HCT116 (cell line): ENCODE data around the gene RARB. TPM values are rescaled to one million over a fixed set of nuclear protein-coding genes. Genes with fewer than 3 reads are reported as not detected.

Experiments
- ATAC-seq: fragments of 200-7000 bp; cut with Tn5 transposase; 2 replicates; pipeline ENCODE4 v1.9.1; 2020; ENCODE audit warnings: mild to moderate bottlenecking, moderate library complexity
- BruUV-seq: library from RNA; stranded (reverse); fragments of 400-500 nt; replicated peaks from 2 replicates; lab custom pipeline; 2021; lab: Mats Ljungman, UMichigan
- CTCF ChIA-PET: fragments of 300-600 bp; sonication (Branson Sonifier 250); formaldehyde crosslinking; loops from one replicate; lab custom pipeline; 2021; ENCODE audit warnings: antibody characterized with exemption; lab: Charles Lee
- POLR2A ChIA-PET: fragments of 300-600, 350-600 bp; sonication (Branson Sonifier 250); formaldehyde crosslinking; loops from one replicate; lab custom pipeline; 2021; ENCODE audit warnings: antibody characterized with exemption; lab: Charles Lee
- RAD21 ChIA-PET, 2 experiments: fragments of 300-600 bp; sonication (Branson Sonifier 250); formaldehyde crosslinking; loops; one replicate each; lab custom pipeline; 2023; ENCODE audit warnings: low total read pairs in 2 of 2; ENCODE audit not compliant: uncharacterized antibody in 2 of 2, unreplicated experiment in 2 of 2, low non-redundant PET in 1 of 2; lab: Charles Lee
- DNase-seq: peaks from one replicate; pipeline ENCODE4 v3.0.0-alpha.2; 2010; ENCODE audit warnings: low read depth, low spot score
- H2AFZ ChIP-seq: fragments of 200-600 bp; shearing (Covaris generic), sonication (generic); 2 replicates; pipeline ENCODE4 v1.6.1; 2017; ENCODE audit warnings: low read depth, mixed run types, mixed read lengths, antibody characterized with exemption, low read length; ENCODE audit not compliant: poor library complexity, severe bottlenecking
- H3K27ac ChIP-seq: 2 replicates; pipeline ENCODE4 v1.5.1; 2012; ENCODE audit warnings: low read depth, low read length
- H3K27me3 ChIP-seq: fragments of 200-600 bp; sonication (generic); 2 replicates; pipeline ENCODE4 v1.6.1; 2016; ENCODE audit warnings: mixed run types, low read length, mixed read lengths; ENCODE audit not compliant: insufficient read depth
- H3K36me3 ChIP-seq, 2 experiments: fragments of 200-500 bp in 1 of 2; fragments of 200-600 bp in 1 of 2; sonication (Bioruptor generic) in 1 of 2; sonication (generic) in 1 of 2; 2 replicates each; pipeline versions ENCODE4 v1.5.1 to v1.6.1; 2014 to 2016; ENCODE audit warnings: low read length in 2 of 2, inconsistent platforms in 1 of 2, mixed read lengths in 1 of 2, mixed run types in 1 of 2; ENCODE audit not compliant: insufficient read depth in 2 of 2, control insufficient read depth in 1 of 2
- H3K4me1 ChIP-seq, 2 experiments: fragments of 200-600 bp in 1 of 2; sonication (generic) in 1 of 2; 2 replicates each; pipeline versions ENCODE4 v1.5.1 to v1.6.1; 2012 to 2017; ENCODE audit warnings: low read length in 2 of 2, inconsistent platforms in 1 of 2, mild to moderate bottlenecking in 1 of 2, mixed read lengths in 1 of 2, mixed run types in 1 of 2, moderate library complexity in 1 of 2; ENCODE audit not compliant: insufficient read depth in 2 of 2, control insufficient read depth in 1 of 2
- H3K4me2 ChIP-seq: fragments of 200-600 bp; sonication (generic); 2 replicates; pipeline ENCODE4 v1.6.1; 2017; ENCODE audit warnings: mixed run types, low read length, mixed read lengths
- H3K4me3 ChIP-seq, 2 experiments: fragments of 200-600 bp in 1 of 2; sonication (generic) in 1 of 2; replicated peaks in 1 of 2; 2 replicates each; pipeline ENCODE4 v1.5.1; 2011 to 2016; ENCODE audit warnings: low read length in 2 of 2, control low read depth in 1 of 2, low read depth in 1 of 2, mild to moderate bottlenecking in 1 of 2, mixed read lengths in 1 of 2, mixed run types in 1 of 2
- H3K79me2 ChIP-seq: fragments of 200-600 bp; sonication (generic); 2 replicates; pipeline ENCODE4 v1.6.1; 2017; ENCODE audit warnings: mild to moderate bottlenecking, mixed run types, low read length, moderate library complexity, mixed read lengths; ENCODE audit not compliant: insufficient read depth
- H3K9ac ChIP-seq: fragments of 200-600 bp; sonication (generic); 2 replicates; pipeline ENCODE4 v1.6.1; 2016; ENCODE audit warnings: low read length, mixed read lengths
- H3K9me2 ChIP-seq: fragments of 200-600 bp; sonication (generic), shearing (Covaris generic); 2 replicates; pipeline ENCODE4 v1.6.1; 2017; ENCODE audit warnings: mixed run types, mild to moderate bottlenecking, moderate library complexity; ENCODE audit not compliant: insufficient read depth
- H3K9me3 ChIP-seq, 2 experiments: fragments of 200-500 bp in 1 of 2; fragments of 200-600 bp in 1 of 2; sonication (Bioruptor generic) in 1 of 2; sonication (generic) in 1 of 2; 2 replicates each; pipeline ENCODE4 v1.6.1; 2014 to 2017; ENCODE audit warnings: low read length in 2 of 2, mixed read lengths in 2 of 2, inconsistent platforms in 1 of 2, low read depth in 1 of 2, mild to moderate bottlenecking in 1 of 2, mixed run types in 1 of 2, moderate library complexity in 1 of 2; ENCODE audit not compliant: control insufficient read depth in 1 of 2, insufficient read depth in 1 of 2
- H4K20me1 ChIP-seq: fragments of 200-600 bp; sonication (generic), shearing (Covaris generic); 2 replicates; pipeline ENCODE4 v1.6.1; 2017; ENCODE audit warnings: mixed run types, mild to moderate bottlenecking, moderate library complexity; ENCODE audit not compliant: insufficient read depth
- CBX3 ChIP-seq: IDR thresholded peaks from 2 replicates; pipeline ENCODE4 v1.6.1; 2012; ENCODE audit warnings: low read depth
- EGR1 ChIP-seq: IDR thresholded peaks from 2 replicates; pipeline ENCODE4 v1.6.1; 2012; ENCODE audit warnings: low read depth
- ELF1 ChIP-seq: IDR thresholded peaks from 2 replicates; pipeline ENCODE4 v1.6.1; 2012; ENCODE audit warnings: low read depth, borderline replicate concordance
- JUND ChIP-seq: IDR thresholded peaks from 2 replicates; pipeline ENCODE4 v1.6.1; 2012
- MAX ChIP-seq: IDR thresholded peaks from 2 replicates; pipeline ENCODE4 v1.6.1; 2012
- POLR2A ChIP-seq: IDR thresholded peaks from 2 replicates; pipeline ENCODE4 v1.7.0; 2011; ENCODE audit warnings: borderline replicate concordance; ENCODE audit not compliant: insufficient read depth, insufficient read length; ENCODE audit errors: extremely low read depth
- POLR2AphosphoS5 ChIP-seq: IDR thresholded peaks from 2 replicates; pipeline ENCODE4 v1.6.1; 2011; ENCODE audit warnings: mild to moderate bottlenecking, low read depth, low read length, moderate library complexity
- RAD21 ChIP-seq: IDR thresholded peaks from 2 replicates; pipeline ENCODE4 v1.6.1; 2012; ENCODE audit warnings: low read depth, mild to moderate bottlenecking
- REST ChIP-seq: IDR thresholded peaks from 2 replicates; pipeline ENCODE4 v1.6.1; 2012; ENCODE audit warnings: low read depth
- SP1 ChIP-seq: IDR thresholded peaks from 2 replicates; pipeline ENCODE4 v1.6.1; 2012; ENCODE audit warnings: low read depth
- ZBTB33 ChIP-seq: IDR thresholded peaks from 2 replicates; pipeline ENCODE4 v1.6.1; 2011; ENCODE audit warnings: mild to moderate bottlenecking, low read length, moderate library complexity; ENCODE audit not compliant: insufficient replicate concordance; ENCODE audit errors: extremely low read depth
- intact Hi-C: fragments of 100-400 bp; cut with micrococcal nuclease; formaldehyde crosslinking; loops from 2 replicates; pipeline ENCODE4 v1.10.0; 2022
- total RNA-seq: library from RNA; stranded (reverse); gene quantifications from one replicate; pipeline ENCODE4 v1.2.1, GENCODE V29; 2021; ENCODE audit not compliant: unreplicated experiment

Gene RARB
- total RNA-seq, 1 experiment from 2014 or later, result not detected

GRCh38 chr3:25427155-25427554 lies 908 bp upstream of the RARB start:
- Histone ChIP-seq H3K36me3 (no peaks in the 10 kb centered on the region), H3K9ac (no peak overlapping the region), H3K9me3 (no peaks in the 10 kb centered on the region), H3K27me3 (peaks cover 88% of the 10 kb centered on the region), H4K20me1 (no peaks in the 10 kb centered on the region), H3K4me3 (no peak overlapping the region), H3K4me2 (no peak overlapping the region), H3K9me2 (no peaks in the 10 kb centered on the region), H3K79me2 (no peaks in the 10 kb centered on the region), H2AFZ (no peak overlapping the region), H3K4me1 (no peaks in the 10 kb centered on the region), H3K27ac (no peak overlapping the region)
- DNase-seq, result no peak
- TF ChIP-seq EGR1 (no peak), ZBTB33 (no peak), MAX (no peak), REST (no peak), POLR2AphosphoS5 (no peak), RAD21 (no peak), JUND (no peak), ELF1 (no peak), CBX3 (no peak), POLR2A (no peak), SP1 (no peak)
- intact Hi-C loops, result no loop called here
- RAD21 ChIA-PET, result no interaction called here
- no TSS peak for BruUV-seq
- CTCF ChIA-PET, result no interaction called here
- no peak for ATAC-seq
- POLR2A ChIA-PET, result interaction anchor here (0.7 kb wide), 1 partner anchor 27 kb away, joined by 3 read pairs; no protein-coding TSS in a partner anchor
